ENCODE data around the gene HIRA.

DNA sequence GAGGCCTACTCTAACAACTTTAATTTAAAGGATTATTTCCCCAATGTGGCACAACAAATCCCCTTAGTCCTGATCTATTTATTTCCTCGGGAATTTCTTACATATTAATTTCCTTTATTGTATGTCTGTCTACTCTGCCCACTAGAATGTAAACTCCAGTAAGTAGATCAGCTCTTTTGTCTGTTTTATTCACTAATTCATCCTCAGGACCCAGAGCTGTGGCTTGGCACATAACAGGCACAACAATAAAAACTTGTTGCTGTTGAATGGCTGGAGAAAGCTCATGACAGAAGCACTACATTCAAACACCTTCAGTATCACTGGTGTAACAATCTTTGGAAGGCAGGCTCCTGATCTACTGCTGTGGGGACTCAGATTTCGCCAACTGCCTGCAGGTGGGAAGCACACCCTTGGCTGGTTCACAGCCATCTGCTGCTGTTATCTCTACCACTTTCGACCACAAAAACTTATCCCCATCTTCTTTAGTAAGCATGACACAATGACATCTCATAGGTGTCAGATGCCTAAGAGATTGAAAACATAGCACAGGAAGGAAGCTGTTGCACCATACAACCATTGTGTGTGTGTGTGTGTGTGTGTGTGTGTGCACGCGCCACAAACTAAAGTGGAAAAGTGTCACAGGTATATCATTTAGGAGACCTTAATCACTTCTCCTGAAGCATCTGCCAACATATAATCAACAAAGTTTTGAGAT is 11.9 kb downstream of the HIRA start:
- TF ChIP-seq, protein P1, sequence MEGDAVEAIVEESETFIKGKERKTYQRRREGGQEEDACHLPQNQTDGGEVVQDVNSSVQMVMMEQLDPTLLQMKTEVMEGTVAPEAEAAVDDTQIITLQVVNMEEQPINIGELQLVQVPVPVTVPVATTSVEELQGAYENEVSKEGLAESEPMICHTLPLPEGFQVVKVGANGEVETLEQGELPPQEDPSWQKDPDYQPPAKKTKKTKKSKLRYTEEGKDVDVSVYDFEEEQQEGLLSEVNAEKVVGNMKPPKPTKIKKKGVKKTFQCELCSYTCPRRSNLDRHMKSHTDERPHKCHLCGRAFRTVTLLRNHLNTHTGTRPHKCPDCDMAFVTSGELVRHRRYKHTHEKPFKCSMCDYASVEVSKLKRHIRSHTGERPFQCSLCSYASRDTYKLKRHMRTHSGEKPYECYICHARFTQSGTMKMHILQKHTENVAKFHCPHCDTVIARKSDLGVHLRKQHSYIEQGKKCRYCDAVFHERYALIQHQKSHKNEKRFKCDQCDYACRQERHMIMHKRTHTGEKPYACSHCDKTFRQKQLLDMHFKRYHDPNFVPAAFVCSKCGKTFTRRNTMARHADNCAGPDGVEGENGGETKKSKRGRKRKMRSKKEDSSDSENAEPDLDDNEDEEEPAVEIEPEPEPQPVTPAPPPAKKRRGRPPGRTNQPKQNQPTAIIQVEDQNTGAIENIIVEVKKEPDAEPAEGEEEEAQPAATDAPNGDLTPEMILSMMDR (conservative IDR thresholded peaks at IDR 0.05; ENCODE audit: low read depth in 2 of 2): no peak
- TF ChIP-seq POLR2AphosphoS5 (IDR thresholded peaks at IDR 0.05; ENCODE audit: low read depth): no peak
- TF ChIP-seq NANOG (IDR thresholded peaks at IDR 0.05; ENCODE audit: borderline replicate concordance): no peak
- TF ChIP-seq, protein P2, sequence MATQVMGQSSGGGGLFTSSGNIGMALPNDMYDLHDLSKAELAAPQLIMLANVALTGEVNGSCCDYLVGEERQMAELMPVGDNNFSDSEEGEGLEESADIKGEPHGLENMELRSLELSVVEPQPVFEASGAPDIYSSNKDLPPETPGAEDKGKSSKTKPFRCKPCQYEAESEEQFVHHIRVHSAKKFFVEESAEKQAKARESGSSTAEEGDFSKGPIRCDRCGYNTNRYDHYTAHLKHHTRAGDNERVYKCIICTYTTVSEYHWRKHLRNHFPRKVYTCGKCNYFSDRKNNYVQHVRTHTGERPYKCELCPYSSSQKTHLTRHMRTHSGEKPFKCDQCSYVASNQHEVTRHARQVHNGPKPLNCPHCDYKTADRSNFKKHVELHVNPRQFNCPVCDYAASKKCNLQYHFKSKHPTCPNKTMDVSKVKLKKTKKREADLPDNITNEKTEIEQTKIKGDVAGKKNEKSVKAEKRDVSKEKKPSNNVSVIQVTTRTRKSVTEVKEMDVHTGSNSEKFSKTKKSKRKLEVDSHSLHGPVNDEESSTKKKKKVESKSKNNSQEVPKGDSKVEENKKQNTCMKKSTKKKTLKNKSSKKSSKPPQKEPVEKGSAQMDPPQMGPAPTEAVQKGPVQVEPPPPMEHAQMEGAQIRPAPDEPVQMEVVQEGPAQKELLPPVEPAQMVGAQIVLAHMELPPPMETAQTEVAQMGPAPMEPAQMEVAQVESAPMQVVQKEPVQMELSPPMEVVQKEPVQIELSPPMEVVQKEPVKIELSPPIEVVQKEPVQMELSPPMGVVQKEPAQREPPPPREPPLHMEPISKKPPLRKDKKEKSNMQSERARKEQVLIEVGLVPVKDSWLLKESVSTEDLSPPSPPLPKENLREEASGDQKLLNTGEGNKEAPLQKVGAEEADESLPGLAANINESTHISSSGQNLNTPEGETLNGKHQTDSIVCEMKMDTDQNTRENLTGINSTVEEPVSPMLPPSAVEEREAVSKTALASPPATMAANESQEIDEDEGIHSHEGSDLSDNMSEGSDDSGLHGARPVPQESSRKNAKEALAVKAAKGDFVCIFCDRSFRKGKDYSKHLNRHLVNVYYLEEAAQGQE (IDR thresholded peaks at IDR 0.05; ENCODE audit: unreplicated experiment): no peak
